RWPE2 (cell line): ENCODE data around the gene JDP2.
"Not testable (repeated sequence)": the region's sequence is repeated elsewhere in the genome, so short reads cannot be mapped to it uniquely, and the experiment has no call there.

Experiments used
- ATAC-seq: fragments of 200-7000 bp; cut with Tn5 transposase; 3 replicates; pipeline ENCODE4 v1.9.1; 2021; ENCODE audit warnings: low read depth
- DNase-seq: peaks from one replicate; pipeline ENCODE4 v3.0.0-alpha.2; 2020; ENCODE audit warnings: low spot score
- H3K27ac ChIP-seq: fragments of 450-650 bp; 2 replicates; pipeline ENCODE4 v1.5.1; 2017; ENCODE audit warnings: mild to moderate bottlenecking; ENCODE audit not compliant: poor library complexity, severe bottlenecking
- H3K27me3 ChIP-seq: fragments of 250-450 bp; sonication (Bioruptor Pico); 2 replicates; pipeline ENCODE4 v1.5.1; 2021; ENCODE audit warnings: mild to moderate bottlenecking, moderate library complexity; ENCODE audit not compliant: insufficient read depth, poor library complexity, severe bottlenecking
- H3K36me3 ChIP-seq: fragments of 250-450 bp; sonication (Bioruptor Pico); 2 replicates; pipeline ENCODE4 v1.5.1; 2020; ENCODE audit warnings: low read depth, mild to moderate bottlenecking, moderate library complexity
- H3K4me1 ChIP-seq: fragments of 250-450 bp; sonication (Bioruptor Pico); 2 replicates; pipeline ENCODE4 v1.5.1; 2021; ENCODE audit warnings: mild to moderate bottlenecking, moderate library complexity; ENCODE audit not compliant: insufficient read depth, poor library complexity, severe bottlenecking
- H3K4me3 ChIP-seq: fragments of 250-450 bp; sonication (Bioruptor Pico); 2 replicates; pipeline ENCODE4 v1.5.1; 2021; ENCODE audit warnings: mild to moderate bottlenecking, moderate library complexity; ENCODE audit not compliant: severe bottlenecking
- H3K9me3 ChIP-seq: fragments of 250-450 bp; sonication (Bioruptor Pico); 2 replicates; pipeline ENCODE4 v1.5.1; 2021; ENCODE audit warnings: mild to moderate bottlenecking, moderate library complexity; ENCODE audit not compliant: severe bottlenecking
- CTCF ChIP-seq: fragments of 450-650 bp; IDR thresholded peaks from one replicate; pipeline ENCODE4 v1.5.1; 2017; ENCODE audit warnings: mild to moderate bottlenecking, moderate library complexity; ENCODE audit not compliant: poor library complexity, severe bottlenecking

The JDP2 gene

GRCh38 chr14:75469606-75470237 is 41.9 kb downstream of the JDP2 start:
- Histone ChIP-seq H3K4me3 (no peak overlapping the region), H3K27ac (no peak overlapping the region), H3K27me3 (no peaks in the 10 kb centered on the region), H3K9me3 (no peaks in the 10 kb centered on the region), H3K4me1 (no peaks in the 10 kb centered on the region), H3K36me3 (peaks cover 63% of the 10 kb centered on the region)
- DNase-seq (no peak), ATAC-seq (no peak)
- TF ChIP-seq CTCF: no peak

GRCh38 chr14:75470238-75470797 is 42.5 kb downstream of the JDP2 start:
- TF ChIP-seq CTCF: no peak
- Histone ChIP-seq H3K27ac (no peak overlapping the region), H3K4me3 (no peak overlapping the region), H3K36me3 (peaks cover 63% of the 10 kb centered on the region), H3K9me3 (no peaks in the 10 kb centered on the region), H3K4me1 (no peaks in the 10 kb centered on the region), H3K27me3 (no peaks in the 10 kb centered on the region)
- DNase-seq: no peak
- ATAC-seq: no peak

- TF ChIP-seq CTCF: no peak
- H3K27ac ChIP-seq: no peak overlapping the region
- H3K27me3 ChIP-seq: no peaks in the 10 kb centered on the region
- peaks cover 55% of the 10 kb centered on the region for H3K36me3 ChIP-seq
- no peak overlapping the region for H3K4me3 ChIP-seq
- DNase-seq: no peak
- no peak for ATAC-seq
- H3K4me1 ChIP-seq: no peaks in the 10 kb centered on the region
- H3K9me3 ChIP-seq: no peaks in the 10 kb centered on the region
Observed at GRCh38 chr14:75471059-75471458, 43.2 kb downstream of the JDP2 start.

- not testable (repeated sequence) for ATAC-seq, H3K4me1 ChIP-seq, H3K9me3 ChIP-seq, H3K27me3 ChIP-seq, H3K27ac ChIP-seq, DNase-seq, H3K4me3 ChIP-seq
- H3K36me3 ChIP-seq: peaks cover 32% of the 10 kb centered on the region
Observed at GRCh38 chr14:75474127-75474526, 46.3 kb downstream of the JDP2 start.

- TF ChIP-seq CTCF: no peak
- ATAC-seq (peak; percentile 30), DNase-seq (no peak)
- H3K4me1 ChIP-seq: no peaks in the 10 kb centered on the region
- no peaks in the 10 kb centered on the region for H3K9me3 ChIP-seq
- H3K27me3 ChIP-seq: no peaks in the 10 kb centered on the region
- peaks cover 15% of the 10 kb centered on the region; the same call in 1 of the 2 replicates for H3K36me3 ChIP-seq
- no peak overlapping the region for H3K27ac ChIP-seq
- no peak overlapping the region for H3K4me3 ChIP-seq
Observed at GRCh38 chr14:75476274-75476995, 48.6 kb downstream of the JDP2 start.
